ENCODE data around the gene MFSD6. TPM values are rescaled to one million over a fixed set of nuclear protein-coding genes. Genes with fewer than 3 reads are reported as not detected.

MFSD6 gene
- polyA plus RNA-seq, 1 donor from 2014 or later: 11.8 TPM

- no peak overlapping the region for H3K4me2 ChIP-seq (ENCODE audit: low read length)
- H3K9me2 ChIP-seq (ENCODE audit: insufficient read depth, low read length): no peaks in the 10 kb centered on the region
- TF ChIP-seq, protein P1, sequence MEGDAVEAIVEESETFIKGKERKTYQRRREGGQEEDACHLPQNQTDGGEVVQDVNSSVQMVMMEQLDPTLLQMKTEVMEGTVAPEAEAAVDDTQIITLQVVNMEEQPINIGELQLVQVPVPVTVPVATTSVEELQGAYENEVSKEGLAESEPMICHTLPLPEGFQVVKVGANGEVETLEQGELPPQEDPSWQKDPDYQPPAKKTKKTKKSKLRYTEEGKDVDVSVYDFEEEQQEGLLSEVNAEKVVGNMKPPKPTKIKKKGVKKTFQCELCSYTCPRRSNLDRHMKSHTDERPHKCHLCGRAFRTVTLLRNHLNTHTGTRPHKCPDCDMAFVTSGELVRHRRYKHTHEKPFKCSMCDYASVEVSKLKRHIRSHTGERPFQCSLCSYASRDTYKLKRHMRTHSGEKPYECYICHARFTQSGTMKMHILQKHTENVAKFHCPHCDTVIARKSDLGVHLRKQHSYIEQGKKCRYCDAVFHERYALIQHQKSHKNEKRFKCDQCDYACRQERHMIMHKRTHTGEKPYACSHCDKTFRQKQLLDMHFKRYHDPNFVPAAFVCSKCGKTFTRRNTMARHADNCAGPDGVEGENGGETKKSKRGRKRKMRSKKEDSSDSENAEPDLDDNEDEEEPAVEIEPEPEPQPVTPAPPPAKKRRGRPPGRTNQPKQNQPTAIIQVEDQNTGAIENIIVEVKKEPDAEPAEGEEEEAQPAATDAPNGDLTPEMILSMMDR (IDR thresholded peaks at IDR 0.05; ENCODE audit: poor library complexity, severe bottlenecking): no peak
- TF ChIP-seq EZH2 (IDR thresholded peaks at IDR 0.05; ENCODE audit: borderline replicate concordance, insufficient read depth, low read length, poor library complexity, severe bottlenecking) (no peak), RAD21 (conservative IDR thresholded peaks at IDR 0.05) (no peak), REST (IDR thresholded peaks at IDR 0.05; ENCODE audit: borderline replicate concordance) (no peak), POLR2AphosphoS5 (IDR thresholded peaks at IDR 0.05) (no peak), TAF1 (IDR thresholded peaks at IDR 0.05; ENCODE audit: low read depth) (no peak), MXI1 (conservative IDR thresholded peaks at IDR 0.05; ENCODE audit: poor library complexity, severe bottlenecking) (no peak), SMC3 (conservative IDR thresholded peaks at IDR 0.05; ENCODE audit: poor library complexity) (no peak), EP300 (conservative IDR thresholded peaks at IDR 0.05; ENCODE audit: poor library complexity, severe bottlenecking) (no peak)
- peak overlapping the region; percentile 32 for H3K27ac ChIP-seq (ENCODE audit: low read length)
- no peaks in the 10 kb centered on the region for H4K20me1 ChIP-seq (ENCODE audit: insufficient read depth)
- H3K79me2 ChIP-seq (replicated peaks; ENCODE audit: insufficient read depth, low read length): no peaks in the 10 kb centered on the region
- no peaks in the 10 kb centered on the region for H3F3A ChIP-seq (ENCODE audit: insufficient read depth, low read length, poor library complexity, severe bottlenecking)
- no peaks in the 10 kb centered on the region for H3K27me3 ChIP-seq (ENCODE audit: insufficient read depth, low read depth, low read length)
- peak overlapping the region; percentile 26 for H3K4me3 ChIP-seq (ENCODE audit: low read length)
- H3K9me3 ChIP-seq (ENCODE audit: low read length): no peaks in the 10 kb centered on the region
- H2AFZ ChIP-seq (ENCODE audit: low read depth, low read length): no peak overlapping the region
- peaks cover 15% of the 10 kb centered on the region for H3K36me3 ChIP-seq (ENCODE audit: insufficient read depth, low read length)
- H3K9ac ChIP-seq (ENCODE audit: low read length): no peak overlapping the region
Observed at GRCh38 chr2:190497428-190497827, 89.3 kb downstream of the MFSD6 start.

GRCh38 chr2:190499273-190499672 lies 91.1 kb downstream of the MFSD6 start:
- Histone ChIP-seq H3K4me3 (ENCODE audit: low read length) (no peak overlapping the region), H4K20me1 (ENCODE audit: insufficient read depth) (no peaks in the 10 kb centered on the region), H3K9ac (ENCODE audit: low read length) (no peak overlapping the region), H3K27ac (ENCODE audit: low read length) (no peak overlapping the region), H3K79me2 (replicated peaks; ENCODE audit: insufficient read depth, low read length) (no peaks in the 10 kb centered on the region), H3K9me3 (ENCODE audit: low read length) (no peaks in the 10 kb centered on the region), H3K4me2 (ENCODE audit: low read length) (no peak overlapping the region), H3K36me3 (ENCODE audit: insufficient read depth, low read length) (peaks cover 15% of the 10 kb centered on the region), H3K9me2 (ENCODE audit: insufficient read depth, low read length) (no peaks in the 10 kb centered on the region), H2AFZ (ENCODE audit: low read depth, low read length) (no peak overlapping the region), H3F3A (ENCODE audit: insufficient read depth, low read length, poor library complexity, severe bottlenecking) (no peaks in the 10 kb centered on the region), H3K27me3 (ENCODE audit: insufficient read depth, low read depth, low read length) (no peaks in the 10 kb centered on the region)
- TF ChIP-seq EP300 (conservative IDR thresholded peaks at IDR 0.05; ENCODE audit: poor library complexity, severe bottlenecking) (no peak), EZH2 (IDR thresholded peaks at IDR 0.05; ENCODE audit: borderline replicate concordance, insufficient read depth, low read length, poor library complexity, severe bottlenecking) (no peak), RAD21 (conservative IDR thresholded peaks at IDR 0.05) (no peak), SMC3 (conservative IDR thresholded peaks at IDR 0.05; ENCODE audit: poor library complexity) (no peak), TAF1 (IDR thresholded peaks at IDR 0.05; ENCODE audit: low read depth) (no peak), MXI1 (conservative IDR thresholded peaks at IDR 0.05; ENCODE audit: poor library complexity, severe bottlenecking) (no peak)
- TF ChIP-seq, protein P1 (IDR thresholded peaks at IDR 0.05; ENCODE audit: poor library complexity, severe bottlenecking): no peak

Measured in neural cell (in vitro differentiated cells).